Activated B cell treated with CpG ODN at 0.5 μM for 24 hours (primary cell): Measurements from ENCODE around the gene SHISAL1. TPM values are rescaled to one million over a fixed set of nuclear protein-coding genes. Genes with fewer than 3 reads are reported as not detected.

Experiments
- ATAC-seq: fragments of 200-7000 bp; cut with Tn5 transposase; one replicate; pipeline ENCODE4 v1.10.0; 2021; ENCODE audit warnings: low read depth, mild to moderate bottlenecking, moderate library complexity
- CTCF ChIA-PET: fragments of 350-600 bp; sonication (Branson Sonifier 250); formaldehyde crosslinking; loops from one replicate; lab custom pipeline; 2021; ENCODE audit warnings: antibody characterized with exemption; lab: Charles Lee
- POLR2A ChIA-PET: fragments of 350-600 bp; sonication (Branson Sonifier 250); formaldehyde crosslinking; loops from one replicate; lab custom pipeline; 2021; ENCODE audit warnings: antibody characterized with exemption; lab: Charles Lee
- DNase-seq: peaks from one replicate; pipeline ENCODE4 v3.0.0; 2022
- H3K27ac Mint-ChIP-seq: one replicate; pipeline ENCODE4 v1.8.0; 2020; ENCODE audit warnings: mixed read lengths
- H3K27me3 Mint-ChIP-seq: one replicate; pipeline ENCODE4 v1.8.0; 2021; ENCODE audit warnings: mixed read lengths
- H3K36me3 Mint-ChIP-seq: one replicate; pipeline ENCODE4 v1.8.0; 2021; ENCODE audit warnings: low read depth, mixed read lengths
- H3K4me1 Mint-ChIP-seq: one replicate; pipeline ENCODE4 v1.8.0; 2021; ENCODE audit warnings: mixed read lengths
- H3K4me3 Mint-ChIP-seq: one replicate; pipeline ENCODE4 v1.8.0; 2020; ENCODE audit warnings: mild to moderate bottlenecking, mixed read lengths
- H3K9me3 Mint-ChIP-seq: one replicate; pipeline ENCODE4 v1.8.0; 2020; ENCODE audit warnings: mixed read lengths
- CTCF ChIP-seq: fragments of 200-600 bp; IDR thresholded peaks from one replicate; pipeline ENCODE4 v1.8.0; 2022; ENCODE audit warnings: antibody characterized with exemption, mild to moderate bottlenecking
- intact Hi-C: fragments of 100-400 bp; cut with micrococcal nuclease; formaldehyde crosslinking; loops from one replicate; pipeline ENCODE4 v1.15.1; 2024
- total RNA-seq: library from RNA; stranded (reverse); gene quantifications from 2 replicates; pipeline ENCODE4 v1.2.3, GENCODE V29; 2022

SHISAL1 gene
- total RNA-seq, 1 donor from 2014 or later: not detected

- no peak for TF ChIP-seq CTCF
- Mint-ChIP-seq H3K36me3 (no peaks in the 10 kb centered on the region), H3K27me3 (peaks cover 29% of the 10 kb centered on the region), H3K4me3 (no peak overlapping the region), H3K9me3 (peaks cover 7% of the 10 kb centered on the region), H3K4me1 (no peaks in the 10 kb centered on the region), H3K27ac (no peak overlapping the region)
- intact Hi-C loops: no loop called here
- ChIA-PET CTCF (no interaction called here), POLR2A (no interaction called here)
- no peak for DNase-seq
- ATAC-seq: no peak
Observed at GRCh38 chr22:44254811-44255210, 57.9 kb downstream of the SHISAL1 start.

GRCh38 chr22:44249376-44250147 lies 63.2 kb downstream of the SHISAL1 start:
- TF ChIP-seq CTCF: no peak
- no peak overlapping the region for H3K27ac Mint-ChIP-seq
- no peaks in the 10 kb centered on the region for H3K36me3 Mint-ChIP-seq
- H3K4me1 Mint-ChIP-seq: no peaks in the 10 kb centered on the region
- ChIA-PET POLR2A (no interaction called here), CTCF (no interaction called here)
- peaks cover 13% of the 10 kb centered on the region for H3K9me3 Mint-ChIP-seq
- DNase-seq (no peak), ATAC-seq (no peak)
- H3K4me3 Mint-ChIP-seq: no peak overlapping the region
- intact Hi-C loops: no loop called here
- H3K27me3 Mint-ChIP-seq: peaks cover 25% of the 10 kb centered on the region

GRCh38 chr22:44248926-44249325 lies 63.8 kb downstream of the SHISAL1 start:
- ATAC-seq (no peak), DNase-seq (no peak)
- no peak for TF ChIP-seq CTCF
- Mint-ChIP-seq H3K4me1 (no peaks in the 10 kb centered on the region), H3K27me3 (peaks cover 30% of the 10 kb centered on the region), H3K9me3 (peaks cover 13% of the 10 kb centered on the region), H3K4me3 (no peak overlapping the region), H3K27ac (no peak overlapping the region), H3K36me3 (no peaks in the 10 kb centered on the region)
- intact Hi-C loops: no loop called here
- ChIA-PET POLR2A (no interaction called here), CTCF (no interaction called here)

- no peak for DNase-seq
- ChIA-PET POLR2A (no interaction called here), CTCF (no interaction called here)
- intact Hi-C loops: no loop called here
- Mint-ChIP-seq H3K36me3 (no peaks in the 10 kb centered on the region), H3K9me3 (peaks cover 13% of the 10 kb centered on the region), H3K27me3 (peaks cover 35% of the 10 kb centered on the region), H3K27ac (no peak overlapping the region), H3K4me3 (no peak overlapping the region), H3K4me1 (no peaks in the 10 kb centered on the region)
- no peak for ATAC-seq
- TF ChIP-seq CTCF: no peak
Observed at GRCh38 chr22:44247923-44248892, 64.5 kb downstream of the SHISAL1 start.

GRCh38 chr22:44247346-44247745 lies 65.4 kb downstream of the SHISAL1 start:
- intact Hi-C loops: no loop called here
- H3K4me1 Mint-ChIP-seq: no peaks in the 10 kb centered on the region
- no peak overlapping the region for H3K4me3 Mint-ChIP-seq
- ChIA-PET CTCF (no interaction called here), POLR2A (no interaction called here)
- DNase-seq (no peak), ATAC-seq (no peak)
- H3K27me3 Mint-ChIP-seq: peaks cover 37% of the 10 kb centered on the region
- no peak for TF ChIP-seq CTCF
- H3K9me3 Mint-ChIP-seq: peaks cover 13% of the 10 kb centered on the region
- H3K27ac Mint-ChIP-seq: no peak overlapping the region
- H3K36me3 Mint-ChIP-seq: no peaks in the 10 kb centered on the region
